Activated effector memory CD4-positive, alpha-beta T cell treated with Interleukin-2 at 50 U/mL for 16 hours (primary cell): Measurements from ENCODE around the gene AP2B1.
"Not testable (repeated sequence)": the region's sequence is repeated elsewhere in the genome, so short reads cannot be mapped to it uniquely, and the experiment has no call there.

Experiments
- DNase-seq: peaks from one replicate; pipeline ENCODE4 v3.0.0-alpha.2; 2020

Gene AP2B1

DNA sequence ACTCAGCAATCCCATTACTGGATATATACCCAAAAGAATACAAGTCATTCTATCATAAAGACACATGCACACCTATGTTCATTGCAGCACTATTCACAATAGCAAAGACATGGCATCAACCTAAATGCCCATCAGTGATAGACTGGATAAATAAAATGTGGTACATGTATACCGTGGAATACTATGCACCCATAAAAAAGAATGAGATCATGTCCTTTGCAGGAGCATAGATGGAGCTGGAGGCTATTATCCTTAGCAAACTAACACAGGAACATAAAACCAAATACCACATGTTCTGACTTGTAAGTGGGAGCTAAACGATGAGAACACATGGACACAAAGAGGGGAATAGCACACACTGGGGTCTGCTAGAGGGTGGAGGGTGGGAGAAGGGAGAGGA is 116.2 kb downstream of the AP2B1 start:
- not testable (repeated sequence) for DNase-seq

DNA sequence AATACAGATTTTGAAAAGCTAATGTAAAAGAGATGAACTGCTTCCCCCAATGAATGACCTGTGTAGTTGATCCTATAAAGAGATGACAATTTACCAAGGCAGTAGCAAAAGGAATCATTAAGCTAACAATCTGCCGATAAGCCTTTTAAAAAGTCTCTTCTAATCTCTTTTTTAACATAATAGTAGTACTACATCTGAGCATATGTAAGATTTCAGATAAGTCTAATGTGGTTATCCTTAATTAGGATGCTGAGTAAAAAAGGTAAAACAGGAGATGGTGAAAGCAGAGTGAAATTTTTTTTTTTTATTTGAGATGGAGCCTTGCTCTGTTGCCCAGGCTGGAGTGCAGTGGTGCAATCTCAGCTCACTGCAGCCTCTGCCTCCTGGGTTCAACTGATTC is 118.1 kb downstream of the AP2B1 start:
- no peak for DNase-seq

DNA sequence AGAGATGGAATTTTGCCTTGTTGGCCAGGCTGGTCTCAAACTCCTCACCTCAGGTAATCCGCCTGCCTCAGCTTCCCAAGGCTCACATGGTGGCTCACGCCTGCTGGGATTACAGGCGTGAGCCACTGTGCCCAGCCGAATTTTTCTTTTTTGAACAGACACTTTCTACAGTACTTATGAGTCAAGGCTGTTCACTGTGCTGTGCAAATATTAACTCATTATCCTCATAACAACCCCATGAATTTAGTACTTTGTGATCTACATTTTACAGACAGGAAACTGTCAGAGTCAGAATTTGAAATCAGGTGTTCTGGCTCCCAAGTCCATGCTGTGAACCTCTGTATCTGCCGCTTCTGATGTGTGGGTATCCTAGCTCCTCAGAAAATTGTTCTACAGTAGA is 118.6 kb downstream of the AP2B1 start:
- no peak for DNase-seq

DNA sequence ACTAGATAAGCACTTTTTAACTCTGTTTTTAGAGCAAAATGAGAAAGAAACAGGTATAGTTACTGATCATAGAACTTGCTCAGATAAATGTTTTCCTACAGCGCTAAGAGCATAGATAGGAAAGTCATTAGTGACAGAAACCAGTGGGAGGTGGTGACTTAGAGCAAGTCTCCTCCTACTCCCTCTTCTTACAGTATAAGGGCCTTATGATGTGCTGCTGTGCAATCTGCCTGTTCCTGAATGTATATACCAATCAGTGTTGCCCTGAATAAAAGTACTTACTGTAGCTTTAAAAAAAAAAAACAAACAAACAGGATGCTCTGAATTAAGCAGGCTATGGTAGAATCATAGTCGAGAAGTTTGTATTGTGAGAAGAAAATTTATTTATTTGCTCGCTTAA is 121.0 kb downstream of the AP2B1 start:
- no peak for DNase-seq

DNA sequence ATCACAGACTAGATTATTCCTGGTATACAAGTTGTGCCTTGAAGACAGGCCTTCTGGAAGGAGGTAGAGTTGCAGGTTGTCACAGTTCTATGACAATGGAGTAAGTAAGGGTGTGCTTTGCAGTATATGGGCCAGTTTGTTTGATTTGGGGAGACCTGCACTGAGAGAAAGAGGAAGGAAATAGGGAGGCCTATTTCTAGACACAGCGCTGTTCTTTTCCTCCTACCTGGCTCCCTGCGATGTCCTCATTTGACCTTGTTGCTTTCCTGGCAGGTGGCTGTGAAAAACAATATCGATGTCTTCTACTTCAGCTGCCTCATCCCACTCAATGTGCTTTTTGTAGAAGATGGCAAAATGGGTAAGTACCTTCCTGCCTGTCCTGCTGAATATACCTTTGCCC is 121.8 kb downstream of the AP2B1 start:
- DNase-seq, result no peak

DNA sequence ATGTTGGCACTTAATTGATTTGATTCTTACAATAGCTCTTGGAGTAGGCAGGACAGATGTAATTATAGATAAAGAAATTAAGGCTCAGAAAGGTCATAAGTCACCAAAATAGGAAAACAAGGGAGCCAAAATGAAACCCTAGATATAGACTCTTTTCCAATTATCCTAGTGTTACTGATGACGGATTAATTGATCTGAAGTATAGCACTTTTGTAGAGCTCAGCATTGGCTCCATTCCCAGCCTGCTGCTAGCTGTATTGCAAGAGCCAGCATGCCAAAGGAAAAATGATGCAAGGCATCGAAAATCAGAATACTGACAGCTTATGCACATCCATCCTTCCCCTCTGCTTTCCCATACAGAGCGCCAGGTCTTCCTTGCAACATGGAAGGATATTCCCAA is 122.8 kb downstream of the AP2B1 start:
- DNase-seq, result no peak

DNA sequence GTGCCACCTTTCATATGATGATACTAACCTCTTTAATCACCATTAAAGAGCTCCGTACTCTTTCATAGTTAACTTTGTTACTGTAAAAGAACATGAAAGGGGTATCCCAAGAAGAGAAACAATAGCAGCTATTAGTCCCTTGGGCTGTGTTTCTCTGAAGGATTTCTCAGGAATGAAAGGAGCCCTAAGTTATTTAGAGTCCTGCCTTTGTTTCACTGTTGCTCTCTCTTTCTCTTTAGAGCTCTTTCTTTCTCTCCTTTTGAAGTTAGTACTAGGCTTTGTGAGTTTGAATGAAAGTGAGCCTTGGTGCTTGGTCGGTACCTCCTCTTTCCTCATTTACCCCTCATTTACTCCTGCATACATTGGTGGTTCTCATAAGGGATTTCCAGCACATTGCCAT is 123.8 kb downstream of the AP2B1 start:
- no peak for DNase-seq

DNA sequence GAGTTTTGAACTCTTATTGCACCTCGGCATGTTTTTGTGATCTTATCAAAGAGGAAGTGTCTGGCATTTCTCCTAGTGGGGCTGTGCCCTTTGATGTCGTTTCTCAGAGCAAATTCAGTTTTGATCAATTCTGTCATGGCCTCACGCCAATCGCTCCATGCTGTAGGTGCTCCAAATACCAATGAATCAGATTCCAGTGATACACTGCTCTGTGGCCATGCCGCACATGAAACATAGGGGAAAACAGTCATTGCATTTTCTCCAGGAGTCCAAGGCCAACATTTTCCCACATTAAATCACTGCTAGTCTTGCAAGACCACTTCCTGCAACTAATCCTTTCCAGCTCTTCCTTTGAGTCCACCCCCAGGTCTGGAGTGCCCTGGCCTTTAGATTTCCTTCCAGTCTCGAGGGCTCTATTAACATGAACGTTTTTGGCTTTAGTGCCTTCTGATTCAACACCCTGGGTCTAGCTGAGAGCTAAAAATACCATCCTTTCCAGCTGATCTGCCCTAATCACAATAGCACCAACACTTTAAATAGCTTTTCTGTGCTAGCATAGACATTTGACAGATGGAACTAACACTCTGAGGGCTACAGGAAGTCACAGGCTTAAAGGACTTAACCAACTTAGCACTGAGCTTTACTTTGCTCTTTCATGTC is 126.1 kb downstream of the AP2B1 start:
- no peak for DNase-seq

DNA sequence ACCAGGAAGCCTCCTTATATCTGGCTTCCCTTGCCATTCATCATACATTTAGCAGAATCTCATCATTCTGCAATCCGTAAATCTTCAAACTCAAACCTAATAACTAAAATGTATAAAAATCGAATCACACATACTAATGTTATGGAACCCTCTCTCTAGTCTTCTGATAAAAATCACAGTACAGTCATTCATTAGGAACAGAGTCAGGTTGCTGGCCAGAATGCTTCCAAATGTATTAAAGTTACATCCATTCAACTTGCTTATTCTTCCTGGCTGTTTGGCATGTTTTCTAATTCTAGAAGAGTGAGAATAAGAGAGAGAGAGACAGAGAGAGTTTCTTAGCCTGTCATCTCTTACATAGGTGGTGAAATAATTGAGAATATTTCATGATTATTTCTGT is 127.9 kb downstream of the AP2B1 start:
- DNase-seq, result no peak

DNA sequence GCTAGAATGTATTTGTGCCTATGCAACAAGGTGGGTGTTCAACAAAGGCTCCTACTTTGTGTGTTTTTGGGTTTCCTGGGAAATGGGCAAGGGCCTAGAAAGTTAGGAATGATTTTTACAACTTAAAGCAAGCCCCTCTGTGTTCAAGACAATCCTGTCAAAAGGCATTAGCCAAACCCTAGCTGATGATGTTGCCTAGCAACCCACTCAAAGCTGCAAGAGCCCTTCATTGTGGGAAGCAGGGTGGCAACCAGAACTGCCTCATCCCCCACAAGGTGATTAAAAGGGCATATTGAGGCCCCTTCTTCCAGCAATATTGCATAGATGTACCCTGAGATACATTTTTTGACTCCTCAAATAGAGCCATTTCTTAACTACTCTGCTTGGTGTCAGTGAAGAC is 128.3 kb downstream of the AP2B1 start:
- DNase-seq, result no peak

DNA sequence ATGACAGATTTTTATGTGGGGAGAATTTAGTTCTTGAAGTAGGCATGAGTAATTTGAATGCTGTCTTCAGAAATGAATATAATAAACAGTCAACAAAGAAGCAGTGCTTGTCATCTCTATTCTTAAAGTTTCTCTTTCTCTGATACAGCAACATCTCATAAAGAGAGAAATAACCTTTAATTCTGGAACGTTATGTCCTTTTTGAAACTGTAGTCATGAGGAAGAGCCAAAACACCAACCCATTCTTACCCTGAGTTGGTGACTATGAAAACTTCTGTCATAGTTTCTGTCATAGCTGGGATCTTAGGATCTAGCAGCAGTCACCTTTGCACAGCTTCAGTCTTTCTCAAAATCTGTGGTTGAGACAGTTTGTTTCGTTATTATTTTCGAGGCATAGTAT is 129.1 kb downstream of the AP2B1 start:
- no peak for DNase-seq

DNA sequence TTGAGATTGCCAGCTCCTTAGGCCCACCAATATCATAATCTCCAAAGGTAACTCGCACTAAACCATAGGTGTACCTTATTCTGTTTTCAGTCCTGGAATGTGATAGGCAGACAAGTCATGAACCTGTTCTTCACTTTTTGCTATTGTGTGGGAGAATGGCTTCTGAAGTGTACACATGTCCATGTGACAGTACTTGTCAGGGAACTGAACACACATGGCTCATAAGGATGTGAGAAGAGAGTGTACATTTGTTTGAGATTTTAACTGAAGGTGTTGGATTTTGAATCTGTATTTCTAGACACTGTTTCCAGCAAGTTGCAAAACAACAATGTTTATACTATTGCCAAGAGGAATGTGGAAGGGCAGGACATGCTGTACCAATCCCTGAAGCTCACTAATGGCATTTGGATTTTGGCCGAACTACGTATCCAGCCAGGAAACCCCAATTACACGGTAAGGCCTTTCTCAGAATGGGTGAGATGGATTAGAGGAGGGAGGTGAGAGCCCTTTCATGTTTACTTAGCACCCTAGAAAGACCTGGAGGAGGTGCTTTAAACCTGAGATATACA is 129.9 kb downstream of the AP2B1 start:
- no peak for DNase-seq

DNA sequence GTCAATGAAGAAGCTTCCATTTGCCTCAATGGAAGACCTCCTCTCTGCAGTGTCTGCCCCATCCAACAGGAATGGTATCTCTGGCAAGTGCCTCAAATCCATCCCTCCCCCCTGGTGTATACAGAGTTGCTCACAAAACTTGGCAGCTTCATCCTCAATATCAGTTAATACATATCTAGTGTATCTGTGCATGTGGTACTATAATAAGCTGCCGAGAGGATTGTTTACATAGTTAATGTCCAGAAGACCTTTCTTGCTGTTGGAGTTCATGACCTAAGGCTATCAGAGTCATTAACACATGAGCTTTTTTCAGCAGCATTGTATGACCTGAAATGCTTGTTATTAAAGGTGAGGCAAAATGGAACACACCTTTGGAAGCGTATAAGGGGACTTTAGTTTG is 130.4 kb downstream of the AP2B1 start:
- no peak for DNase-seq

DNA sequence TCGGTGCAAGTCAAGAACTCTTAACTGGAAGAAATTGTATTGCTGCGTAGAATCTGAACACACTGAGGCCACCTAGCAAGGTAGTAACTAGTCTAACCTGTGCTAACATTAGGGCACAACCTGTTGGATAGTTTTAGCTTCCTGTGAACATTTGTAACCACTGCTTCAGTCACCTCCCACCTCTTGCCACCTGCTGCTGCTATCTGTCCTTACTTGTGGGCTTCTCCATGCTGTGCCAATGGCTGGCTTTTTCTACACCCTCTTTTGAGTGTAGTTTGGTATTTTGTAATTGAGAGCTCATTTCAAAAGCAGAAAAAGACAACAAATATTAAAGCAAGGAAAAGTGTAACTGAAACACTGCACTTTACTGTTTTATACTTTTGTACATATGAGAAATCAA is 136.6 kb downstream of the AP2B1 start:
- no peak for DNase-seq

DNA sequence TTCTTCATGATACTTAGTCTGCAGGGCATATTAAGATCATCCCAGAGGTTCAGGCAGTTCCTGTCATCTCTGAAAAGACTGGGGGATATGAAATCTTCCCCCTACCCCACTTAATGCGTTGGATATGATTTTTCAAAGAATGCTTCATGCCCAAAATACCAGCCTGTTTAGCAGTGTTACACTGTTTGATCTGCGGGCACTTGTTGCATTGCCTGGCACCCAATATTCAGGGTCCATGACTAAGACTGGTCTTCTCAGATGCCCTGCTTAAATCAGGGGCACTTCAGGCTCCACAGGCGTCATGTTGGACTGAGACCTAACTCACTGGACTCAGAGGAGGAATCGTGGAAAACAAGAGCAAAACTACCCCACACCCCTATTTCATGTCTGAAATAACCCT is 137.9 kb downstream of the AP2B1 start:
- no peak for DNase-seq

DNA sequence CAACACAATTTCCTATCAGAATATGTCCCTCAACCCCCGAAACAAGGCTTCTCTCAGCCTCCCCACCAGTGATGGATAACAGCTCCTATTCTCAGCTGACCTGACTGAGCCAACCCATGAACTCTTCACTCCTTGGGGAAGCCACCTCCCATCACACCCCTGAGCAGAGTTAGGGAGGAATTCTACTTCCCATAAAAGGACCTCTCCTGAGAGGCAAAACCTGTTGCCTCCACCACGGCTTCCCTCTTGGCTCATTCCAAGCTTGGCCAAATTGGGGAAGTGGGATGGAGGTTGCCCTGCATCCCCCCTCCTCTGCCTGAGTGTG is 138.6 kb downstream of the AP2B1 start:
- no peak for DNase-seq

DNA sequence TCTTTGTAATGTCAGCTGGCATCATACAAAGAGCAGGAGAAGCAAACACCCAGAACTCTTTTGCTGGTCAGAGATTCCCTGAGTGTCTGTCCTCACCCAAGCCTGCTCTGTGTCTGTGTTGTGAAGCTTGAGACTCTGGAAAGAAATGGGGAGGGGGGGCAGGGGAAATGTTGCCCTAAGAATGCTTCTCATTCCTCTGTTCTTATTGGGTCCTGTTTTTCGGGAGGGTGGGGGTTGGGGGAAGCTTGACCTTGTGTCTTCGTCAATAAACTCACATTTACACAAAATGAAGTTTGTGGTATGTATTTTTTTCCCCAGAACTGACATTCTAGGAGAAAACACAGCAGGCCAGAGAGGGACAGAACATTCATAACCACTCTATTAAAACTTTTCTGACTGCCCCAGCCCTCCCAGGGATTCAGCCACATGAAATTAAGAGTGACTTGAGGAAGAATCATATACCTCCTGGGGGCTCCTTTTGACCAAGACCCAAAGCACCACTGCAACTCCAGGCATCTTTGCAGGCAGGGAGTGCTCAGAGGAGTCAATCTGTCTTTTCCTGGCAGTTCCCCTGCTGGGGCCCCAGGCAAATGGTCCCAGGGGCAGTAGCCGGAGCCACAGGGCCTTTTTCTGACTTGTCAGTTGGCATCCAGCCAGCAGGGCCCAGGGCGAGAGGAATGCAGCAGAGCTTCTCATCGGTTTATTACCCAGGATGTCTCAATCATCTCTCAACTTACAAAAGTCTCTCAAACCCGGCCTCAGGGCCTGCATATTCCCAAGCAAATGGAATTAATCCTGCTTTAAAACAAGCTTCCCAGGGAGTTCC is 139.2 kb downstream of the AP2B1 start:
- no peak for DNase-seq

DNA sequence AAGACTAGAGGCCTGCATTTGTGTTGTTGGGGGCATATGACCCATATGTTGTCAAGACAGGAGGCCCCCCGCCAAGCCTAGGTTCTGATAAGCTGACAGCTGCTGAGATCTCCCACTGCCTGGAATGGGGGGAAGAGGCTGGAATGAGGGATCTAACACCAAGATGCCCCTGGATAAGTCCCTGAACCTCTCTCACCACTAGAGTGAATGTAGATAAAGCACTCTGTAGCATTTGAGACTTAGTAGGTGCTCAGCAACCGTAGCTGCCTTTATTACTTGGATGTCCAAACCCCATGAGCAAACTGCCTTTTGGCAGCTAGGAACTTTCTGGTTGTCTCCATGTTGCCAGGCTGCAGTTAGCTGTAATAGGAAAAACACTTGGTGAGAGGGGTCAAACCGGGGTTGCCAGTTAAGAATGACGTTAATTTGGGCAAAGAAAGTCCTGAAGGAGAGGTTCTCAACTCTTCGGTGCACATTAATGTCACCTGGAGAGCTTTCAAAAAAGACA is 139.9 kb downstream of the AP2B1 start:
- DNase-seq, result no peak

DNA sequence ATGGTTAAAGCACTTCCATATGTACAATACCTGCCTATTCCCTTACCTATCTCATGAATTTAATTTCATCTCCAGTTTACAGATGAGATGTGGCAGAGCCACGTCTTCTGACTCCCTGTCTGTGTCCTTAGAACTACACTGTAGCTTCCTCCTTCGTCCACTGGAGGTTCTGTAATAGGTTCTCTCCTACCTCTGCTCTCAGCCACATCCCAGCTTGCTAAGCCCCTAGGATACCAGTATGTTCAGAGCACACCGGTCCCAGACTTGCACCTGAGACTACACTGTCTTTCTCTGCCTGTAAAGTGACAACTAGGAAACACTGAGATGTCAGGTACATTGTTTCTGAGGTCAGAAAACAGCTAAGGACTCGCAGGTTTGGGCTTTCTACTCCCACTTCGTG is 140.5 kb downstream of the AP2B1 start:
- DNase-seq, result no peak

DNA sequence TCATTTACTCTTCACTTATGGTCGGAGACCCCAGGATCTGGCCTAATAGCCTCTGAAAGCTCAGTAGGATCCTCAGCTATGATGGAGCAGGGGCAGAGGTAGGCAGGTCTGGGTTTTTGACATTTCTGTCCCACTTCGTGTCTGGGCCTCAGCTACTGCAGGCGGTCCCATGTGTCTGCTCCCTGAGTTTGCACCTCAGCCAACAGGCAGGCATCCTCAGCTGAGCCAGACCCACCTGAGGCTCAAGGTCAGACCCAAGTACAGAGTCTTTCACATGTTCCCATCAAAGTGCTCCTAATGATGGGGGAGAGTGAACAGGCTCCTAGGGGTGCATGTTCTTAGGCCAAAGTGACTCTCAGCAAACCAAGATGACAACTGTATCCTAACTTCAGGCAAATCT is 141.4 kb downstream of the AP2B1 start:
- no peak for DNase-seq

DNA sequence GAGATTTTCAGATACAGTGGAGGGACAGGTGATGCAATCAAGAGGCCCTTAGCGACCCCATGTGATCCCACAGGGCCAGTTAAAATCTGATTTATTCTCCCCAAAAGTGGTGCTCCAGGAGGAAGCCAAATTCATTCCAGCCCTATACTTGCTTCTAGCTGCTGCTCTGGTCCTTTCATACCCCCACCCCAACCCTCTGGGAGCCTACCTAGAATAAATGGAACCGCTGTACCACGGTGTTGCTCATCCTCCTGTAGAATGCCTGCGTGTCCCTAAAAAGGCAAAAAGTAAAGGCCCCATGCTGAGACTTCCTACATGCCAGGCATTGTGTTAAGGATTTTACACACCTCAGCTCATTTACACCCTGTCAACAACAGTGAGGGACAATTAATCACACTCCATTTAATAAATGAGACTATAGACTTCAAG is 142.3 kb downstream of the AP2B1 start:
- DNase-seq, result no peak

DNA sequence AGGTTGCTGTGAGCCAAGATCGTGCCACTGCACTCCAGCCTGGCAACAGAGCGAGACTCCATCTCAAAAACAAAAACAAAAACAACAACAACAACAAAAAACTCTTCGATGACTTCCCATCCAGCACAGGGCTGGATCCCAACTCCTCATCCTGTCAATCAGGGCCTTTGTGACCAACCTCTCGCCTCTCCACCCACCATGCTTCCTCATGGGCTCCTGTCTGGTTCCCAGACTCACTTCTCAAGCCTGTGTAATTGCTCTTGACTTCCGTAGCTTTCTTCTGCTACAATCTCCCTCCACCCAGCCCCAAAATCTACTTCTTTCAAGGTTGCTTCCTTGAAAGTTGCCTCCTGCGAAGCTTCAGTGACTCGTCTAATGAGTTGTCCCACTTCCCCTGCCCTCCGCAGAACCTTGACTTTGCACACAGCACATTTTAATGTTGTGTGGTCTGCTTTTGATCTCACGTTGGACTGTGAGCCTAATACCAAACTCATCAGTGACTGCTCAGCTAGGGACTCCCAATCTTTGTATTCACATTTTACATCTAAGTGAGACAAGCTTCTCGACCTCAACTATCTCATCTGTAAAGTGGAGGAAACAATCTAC is 143.4 kb downstream of the AP2B1 start:
- DNase-seq, result no peak

DNA sequence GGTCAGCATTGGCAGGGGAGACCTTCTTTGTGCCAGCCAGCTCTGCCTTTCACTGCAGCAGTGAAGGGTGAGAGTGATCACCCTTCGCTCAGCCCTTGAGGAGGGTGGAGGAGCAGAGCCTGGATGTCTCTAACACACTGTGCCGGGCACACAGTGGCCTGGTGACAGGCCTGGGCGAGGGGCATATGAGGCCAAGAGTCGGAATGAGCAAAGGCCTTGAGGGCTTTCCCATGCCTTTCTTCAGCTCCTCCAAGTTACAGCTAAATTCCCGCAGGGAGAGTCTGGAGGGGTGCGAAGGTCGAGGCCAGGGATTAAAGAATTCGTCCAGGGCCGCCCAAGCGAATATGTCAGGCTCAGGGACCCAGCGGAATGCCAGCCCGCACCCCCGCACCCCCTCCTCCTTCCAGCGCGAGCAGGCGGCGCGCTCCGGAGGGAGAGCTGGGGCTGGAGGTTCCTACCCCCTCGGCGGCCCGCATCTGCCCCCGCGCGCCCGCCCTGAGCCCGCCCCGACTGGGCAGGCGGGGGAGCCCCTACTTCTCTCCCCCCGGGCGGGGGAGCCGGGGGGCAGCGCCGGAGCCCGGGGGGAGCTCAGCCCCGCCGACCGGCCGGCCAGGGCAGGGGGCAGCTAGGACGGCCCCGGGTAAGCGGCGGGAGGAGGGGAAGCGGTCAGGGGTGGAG is 144.3 kb downstream of the AP2B1 start, which contains the start of gene RASL10B:
Gene RASL10B (plus strand): TSS at position 401 of the 678 bp plus-strand sequence. CDS start 3,546 bp downstream, outside the sequence.
- peak; percentile 15 for DNase-seq
